ENCODE data around the gene PRKACA. TPM values are rescaled to one million over a fixed set of nuclear protein-coding genes. Genes with fewer than 3 reads are reported as not detected.

PRKACA gene
- polyA plus RNA-seq, 4 donors, result 34.7 to 66.1 (median 44.1) TPM

GRCh38 chr19:14081797-14082674, 35.5 kb downstream of the PRKACA start:
- Histone ChIP-seq H3K36me3 (ENCODE audit: control insufficient read depth in 3 of 3, insufficient read depth in 2 of 3, low read depth in 1 of 3, low read length in 3 of 3) (peaks cover 0 to 10% (median 0%) of the 10 kb centered on the region in 3 donors), H3K9me3 (ENCODE audit: control insufficient read depth in 2 of 2, insufficient read depth in 1 of 2, low read depth in 1 of 2, low read length in 1 of 2) (no peaks in the 10 kb centered on the region), H3K27ac (ENCODE audit: low read depth in 1 of 3, low read length in 2 of 3) (peak overlapping the region; percentile 50 to 99 (median 90)), H3K27me3 (ENCODE audit: control insufficient read depth in 3 of 3, insufficient read depth in 3 of 3, low read length in 3 of 3) (no peaks in the 10 kb centered on the region), H3K4me1 (ENCODE audit: control insufficient read depth in 3 of 3, insufficient read depth in 2 of 3, low read depth in 1 of 3, low read length in 2 of 3) (peaks cover 0 to 13% (median 0%) of the 10 kb centered on the region in 3 donors), H3K4me3 (ENCODE audit: low read depth in 1 of 3, low read length in 3 of 3) (peak overlapping the region; percentile 50 to 87 (median 65))
- WGBS, 3 donors, result 8 to 18% (median 9%) methylated on average over 24 of the region's 24 CpGs
- FAIRE-seq, result no peak
- DNase-seq, result no peak

- peaks cover 0 to 13% (median 0%) of the 10 kb centered on the region in 3 donors for H3K4me1 ChIP-seq (ENCODE audit: control insufficient read depth in 3 of 3, insufficient read depth in 2 of 3, low read depth in 1 of 3, low read length in 2 of 3)
Measured at GRCh38 chr19:14080887-14081796, 36.4 kb downstream of the PRKACA start.

GRCh38 chr19:14078411-14078810, 39.2 kb downstream of the PRKACA start:
- FAIRE-seq (no peak), DNase-seq (no peak)
- peaks cover 0 to under 1% (median 0%) of the 10 kb centered on the region in 3 donors for H3K36me3 ChIP-seq (ENCODE audit: control insufficient read depth in 3 of 3, insufficient read depth in 2 of 3, low read depth in 1 of 3, low read length in 3 of 3)
- no peaks in the 10 kb centered on the region for H3K9me3 ChIP-seq (ENCODE audit: control insufficient read depth in 2 of 2, insufficient read depth in 1 of 2, low read depth in 1 of 2, low read length in 1 of 2)
- peaks cover 0 to 25% (median 0%) of the 10 kb centered on the region in 3 donors for H3K4me1 ChIP-seq (ENCODE audit: control insufficient read depth in 3 of 3, insufficient read depth in 2 of 3, low read depth in 1 of 3, low read length in 2 of 3)
- no peak overlapping the region for H3K4me3 ChIP-seq (ENCODE audit: low read depth in 1 of 3, low read length in 3 of 3)
- H3K27ac ChIP-seq (ENCODE audit: low read depth in 1 of 3, low read length in 2 of 3), result no peak overlapping the region
- 67 to 70% (median 69%) methylated on average over 2 of the region's 2 CpGs for WGBS, 3 donors
- no peaks in the 10 kb centered on the region for H3K27me3 ChIP-seq (ENCODE audit: control insufficient read depth in 3 of 3, insufficient read depth in 3 of 3, low read length in 3 of 3)

More at GRCh38 chr19:14080887-14081796, 36.4 kb downstream of the PRKACA start:
- H3K4me3 ChIP-seq (ENCODE audit: low read depth in 1 of 3, low read length in 3 of 3), result peak overlapping the region; percentile 50 to 87 (median 65)
- no peaks in the 10 kb centered on the region for H3K27me3 ChIP-seq (ENCODE audit: control insufficient read depth in 3 of 3, insufficient read depth in 3 of 3, low read length in 3 of 3)
- 0 to 1% (median 0%) methylated on average over 49 to 50 of the region's 50 CpGs for WGBS, 3 donors
- no peaks in the 10 kb centered on the region for H3K9me3 ChIP-seq (ENCODE audit: control insufficient read depth in 2 of 2, insufficient read depth in 1 of 2, low read depth in 1 of 2, low read length in 1 of 2)
- H3K36me3 ChIP-seq (ENCODE audit: control insufficient read depth in 3 of 3, insufficient read depth in 2 of 3, low read depth in 1 of 3, low read length in 3 of 3), result peaks cover 0 to 6% (median 0%) of the 10 kb centered on the region in 3 donors
- FAIRE-seq (peak; percentile 91), DNase-seq (peak; percentile 99)
- peak overlapping the region; percentile 90 to 99 (median 93) for H3K27ac ChIP-seq (ENCODE audit: low read depth in 1 of 3, low read length in 2 of 3)

GRCh38 chr19:14073925-14074838, 43.4 kb downstream of the PRKACA start:
- H3K27me3 ChIP-seq (ENCODE audit: control insufficient read depth in 3 of 3, insufficient read depth in 3 of 3, low read length in 3 of 3), result no peaks in the 10 kb centered on the region
- peaks cover 0 to 17% (median 0%) of the 10 kb centered on the region in 3 donors for H3K4me1 ChIP-seq (ENCODE audit: control insufficient read depth in 3 of 3, insufficient read depth in 2 of 3, low read depth in 1 of 3, low read length in 2 of 3)
- DNase-seq (peak; percentile 79 to 82), FAIRE-seq (no peak)
- no peaks in the 10 kb centered on the region for H3K9me3 ChIP-seq (ENCODE audit: control insufficient read depth in 2 of 2, insufficient read depth in 1 of 2, low read depth in 1 of 2, low read length in 1 of 2)
- 0 to 3% (median 1%) methylated on average over 42 to 44 of the region's 44 CpGs for WGBS, 3 donors
- peak overlapping the region; percentile 93 to 98 (median 95) for H3K27ac ChIP-seq (ENCODE audit: low read depth in 1 of 3, low read length in 2 of 3)
- H3K4me3 ChIP-seq (ENCODE audit: low read depth in 1 of 3, low read length in 3 of 3), result peak overlapping the region; percentile 63 to 94 (median 69)
- no peaks in the 10 kb centered on the region for H3K36me3 ChIP-seq (ENCODE audit: control insufficient read depth in 3 of 3, insufficient read depth in 2 of 3, low read depth in 1 of 3, low read length in 3 of 3)

GRCh38 chr19:14073261-14073924, 44.2 kb downstream of the PRKACA start:
- no peak for FAIRE-seq
- Histone ChIP-seq H3K4me3 (ENCODE audit: low read depth in 1 of 3, low read length in 3 of 3) (peak overlapping the region; percentile 63 to 94 (median 69)), H3K9me3 (ENCODE audit: control insufficient read depth in 2 of 2, insufficient read depth in 1 of 2, low read depth in 1 of 2, low read length in 1 of 2) (no peaks in the 10 kb centered on the region), H3K27me3 (ENCODE audit: control insufficient read depth in 3 of 3, insufficient read depth in 3 of 3, low read length in 3 of 3) (no peaks in the 10 kb centered on the region), H3K36me3 (ENCODE audit: control insufficient read depth in 3 of 3, insufficient read depth in 2 of 3, low read depth in 1 of 3, low read length in 3 of 3) (no peaks in the 10 kb centered on the region), H3K27ac (ENCODE audit: low read depth in 1 of 3, low read length in 2 of 3) (peak overlapping the region; percentile 95 to 99 (median 98)), H3K4me1 (ENCODE audit: control insufficient read depth in 3 of 3, insufficient read depth in 2 of 3, low read depth in 1 of 3, low read length in 2 of 3) (peaks cover 0 to 17% (median 0%) of the 10 kb centered on the region in 3 donors)
- 0 to 2% (median 1%) methylated on average over 27 to 106 of the region's 106 CpGs for WGBS, 3 donors
- peak; percentile 71 to 93 for DNase-seq

- Histone ChIP-seq H3K36me3 (ENCODE audit: control insufficient read depth in 3 of 3, insufficient read depth in 2 of 3, low read depth in 1 of 3, low read length in 3 of 3) (no peaks in the 10 kb centered on the region), H3K4me1 (ENCODE audit: control insufficient read depth in 3 of 3, insufficient read depth in 2 of 3, low read depth in 1 of 3, low read length in 2 of 3) (peaks cover 0 to 17% (median 0%) of the 10 kb centered on the region in 3 donors), H3K4me3 (ENCODE audit: low read depth in 1 of 3, low read length in 3 of 3) (peak within 1 kb of the TSS; percentile 63 to 94 (median 69)), H3K9me3 (ENCODE audit: control insufficient read depth in 2 of 2, insufficient read depth in 1 of 2, low read depth in 1 of 2, low read length in 1 of 2) (no peaks in the 10 kb centered on the region), H3K27me3 (ENCODE audit: control insufficient read depth in 3 of 3, insufficient read depth in 3 of 3, low read length in 3 of 3) (no peaks in the 10 kb centered on the region), H3K27ac (ENCODE audit: low read depth in 1 of 3, low read length in 2 of 3) (peak within 1 kb of the TSS; percentile 95 to 99 (median 98))
- 0 to 1% (median 1%) methylated on average over 44 to 51 of the region's 51 CpGs for WGBS, 3 donors
- DNase-seq (peak; percentile 89 to 91), FAIRE-seq (no peak)
Measured at GRCh38 chr19:14072535-14073260, 44.9 kb downstream of the PRKACA start, which contains the start of gene MISP3. MISP3 (plus strand) TSS chr19:14072786; CDS start chr19:14073310, 524 bp downstream.
